K562 (cell line): ENCODE results near the gene DIP2C. TPM values are rescaled to one million over a fixed set of nuclear protein-coding genes. Genes with fewer than 3 reads are reported as not detected.

Experiments
- ATAC-seq: fragments of 200-7000 bp; cut with Tn5 transposase; 3 replicates; pipeline ENCODE4 v1.9.1; 2020; ENCODE audit warnings: moderate library complexity
- BruUV-seq: library from RNA; stranded (reverse); fragments of 400-500 nt; replicated peaks from 2 replicates; lab custom pipeline; 2021; lab: Mats Ljungman, UMichigan
- CTCF ChIA-PET: fragments of 300-600 bp; formaldehyde crosslinking; extraction: SDS; loops from one replicate; lab custom pipeline; 2021; ENCODE audit warnings: low intra/inter-chr PET ratio; lab: Yijun Ruan, JAX
- POLR2A ChIA-PET: fragments of 300-600, 350-650 bp; sonication (Branson Sonifier 250); formaldehyde crosslinking; extraction: SDS; loops from one replicate; lab custom pipeline; 2021; ENCODE audit warnings: antibody characterized with exemption, inconsistent platforms; lab: Yijun Ruan, JAX
- DNase-seq, 4 experiments: peaks; one replicate each; pipeline versions ENCODE4 v3.0.0 to v3.0.0-alpha.2; 2011 to 2018; ENCODE audit warnings: low spot score in 3 of 4, mixed read lengths in 3 of 4; ENCODE audit errors: extremely low read depth in 1 of 4
- FAIRE-seq: peaks from 2 replicates; lab custom pipeline; 2011; peaks lifted over from hg19 to GRCh38; lab: Jason Lieb, UNC
- H2AFZ ChIP-seq: 2 replicates; pipeline ENCODE4 v1.6.0; 2011; ENCODE audit warnings: low read depth, low read length, control low read depth, inconsistent platforms
- H3K27ac ChIP-seq: fragments of 200-600 bp; 3 replicates; pipeline ENCODE4 v1.8.0; 2011; ENCODE audit warnings: low read depth, mild to moderate bottlenecking, control low read depth, inconsistent platforms, low read length, moderate library complexity, mixed read lengths; ENCODE audit errors: extremely low read depth
- H3K27me3 ChIP-seq, 2 experiments: fragments of 300-600 bp in 1 of 2; 2 replicates in 1 of 2; 3 replicates in 1 of 2; pipeline versions ENCODE4 v1.6.0 to v1.8.0; 2011; ENCODE audit warnings: inconsistent platforms in 2 of 2, low read length in 2 of 2, mild to moderate bottlenecking in 1 of 2, mixed read lengths in 1 of 2, moderate library complexity in 1 of 2; ENCODE audit not compliant: control insufficient read depth in 2 of 2, insufficient read depth in 2 of 2
- H3K36me3 ChIP-seq: fragments of 300-600 bp; 3 replicates; pipeline ENCODE4 v1.8.0; 2011; ENCODE audit warnings: mild to moderate bottlenecking, low read length, inconsistent platforms; ENCODE audit not compliant: control insufficient read depth, insufficient read depth
- H3K4me1 ChIP-seq, 2 experiments: fragments of 200-600 bp in 1 of 2; replicated peaks in 1 of 2; 2 replicates in 1 of 2; 3 replicates in 1 of 2; pipeline versions ENCODE4 v1.5.1 to v1.8.0; 2011; ENCODE audit warnings: inconsistent platforms in 2 of 2, low read length in 2 of 2, mild to moderate bottlenecking in 1 of 2, mixed read lengths in 1 of 2, moderate library complexity in 1 of 2; ENCODE audit not compliant: control insufficient read depth in 2 of 2, insufficient read depth in 2 of 2
- H3K4me2 ChIP-seq: 2 replicates; pipeline ENCODE4 v1.6.1; 2011; ENCODE audit warnings: low read length, control low read depth, inconsistent platforms, mixed read lengths; ENCODE audit not compliant: insufficient read depth
- H3K4me3 ChIP-seq: fragments of 200-600 bp; sonication (generic), shearing (Covaris generic); 2 replicates; pipeline ENCODE4 v1.5.1; 2016; ENCODE audit warnings: control low read depth, inconsistent platforms
- H3K79me2 ChIP-seq: fragments of 200-600 bp; 3 replicates; pipeline ENCODE4 v1.8.0; 2011; ENCODE audit warnings: low read length, inconsistent platforms; ENCODE audit not compliant: control insufficient read depth, insufficient read depth
- H3K9ac ChIP-seq, 2 experiments: 2 replicates each; pipeline versions ENCODE4 v1.6.0 to v1.6.1; 2011; ENCODE audit warnings: low read depth in 2 of 2, low read length in 2 of 2, control low read depth in 1 of 2, inconsistent platforms in 1 of 2, mild to moderate bottlenecking in 1 of 2, mixed read lengths in 1 of 2; ENCODE audit not compliant: insufficient read depth in 1 of 2
- H3K9me1 ChIP-seq: one replicate; pipeline ENCODE4 v1.6.0; 2011; ENCODE audit warnings: inconsistent platforms, mild to moderate bottlenecking, low read length, moderate library complexity; ENCODE audit not compliant: control insufficient read depth, insufficient read depth
- H3K9me3 ChIP-seq: replicated peaks from 2 replicates; pipeline ENCODE4 v1.5.1; 2011; ENCODE audit warnings: low read depth, low read length, inconsistent platforms; ENCODE audit not compliant: control insufficient read depth, insufficient read depth
- H4K20me1 ChIP-seq: replicated peaks from 2 replicates; pipeline ENCODE4 v1.6.1; 2011; ENCODE audit warnings: low read length, inconsistent platforms, mixed read lengths; ENCODE audit not compliant: control insufficient read depth, insufficient read depth
- BDP1 ChIP-seq: IDR thresholded peaks from 3 replicates; pipeline ENCODE4 v1.6.1; 2011; ENCODE audit not compliant: insufficient read length, insufficient read depth
- HNRNPUL1 ChIP-seq: fragments of 200-400 bp; formaldehyde crosslinking; IDR thresholded peaks from 2 replicates; pipeline ENCODE4 v1.6.1; 2017; ENCODE audit warnings: low read length
- MTA1 ChIP-seq: fragments of 450-650 bp; IDR thresholded peaks from 2 replicates; pipeline ENCODE4 v1.6.1; 2017; ENCODE audit warnings: borderline replicate concordance
- NCOA2 ChIP-seq, 2 experiments: fragments of 450-650 bp; IDR thresholded peaks; 2 replicates each; pipeline ENCODE4 v1.6.1; 2018; ENCODE audit warnings: mild to moderate bottlenecking in 2 of 2, moderate library complexity in 1 of 2; ENCODE audit not compliant: partially characterized antibody in 2 of 2
- PCBP2 ChIP-seq: fragments of 200-400 bp; formaldehyde crosslinking; IDR thresholded peaks from 2 replicates; pipeline ENCODE4 v1.6.1; 2018; ENCODE audit warnings: low read length, low read depth, mild to moderate bottlenecking, moderate library complexity; ENCODE audit not compliant: poor library complexity, severe bottlenecking
- POLR2AphosphoS2 ChIP-seq: IDR thresholded peaks from 2 replicates; pipeline ENCODE4 v1.6.1; 2012; ENCODE audit warnings: low read length, improper control_type of control experiment
- PPARD ChIP-seq: fragments of 250-450 bp; sonication (Bioruptor Pico); IDR thresholded peaks from 2 replicates; pipeline ENCODE4 v1.8.0; 2022; ENCODE audit warnings: inconsistent platforms, mild to moderate bottlenecking, moderate library complexity
- SRSF9 ChIP-seq: fragments of 200-400 bp; formaldehyde crosslinking; IDR thresholded peaks from 2 replicates; pipeline ENCODE4 v1.6.1; 2017; ENCODE audit warnings: low read depth, low read length, borderline replicate concordance
- TFAM ChIP-seq: fragments of 250-450 bp; sonication (Bioruptor Pico); conservative IDR thresholded peaks from 2 replicates; pipeline ENCODE4 v1.5.0; 2021; ENCODE audit warnings: mild to moderate bottlenecking, moderate library complexity
- ZC3H8 ChIP-seq: fragments of 450-650 bp; IDR thresholded peaks from 2 replicates; pipeline ENCODE4 v1.6.1; 2017
- WGBS: fragments of 100-300 bp; shearing (Covaris generic); methylation state at CpG from one replicate; pipeline ENCODE4 v1.1.6; 2016; ENCODE audit warnings: low coverage, mixed read lengths; ENCODE audit not compliant: insufficient coverage; ENCODE audit errors: missing lambda C conversion rate; 5-methylcytosine and 5-hydroxymethylcytosine counted together
- in situ Hi-C: fragments of 300-500 bp; cut with MboI; formaldehyde crosslinking; loops from 4 replicates; pipeline ENCODE4 v1.15.0; 2018; ENCODE audit warnings: inconsistent platforms, mixed read lengths
- intact Hi-C: fragments of 100-400 bp; cut with micrococcal nuclease; formaldehyde crosslinking; loops from 2 replicates; pipeline ENCODE4 v1.14.2; 2022
- polyA plus RNA-seq, 8 experiments: library from polyadenylated mRNA; depleted of rRNA in 4 of 8; stranded (reverse) in 5 of 8; unstranded in 3 of 8; fragments of >200 nt; fragmentation: Nextera tagmentation in 2 of 8; fragmentation: Illumina TruSeq in 1 of 8; extraction: Ambion mirVana in 2 of 8; extraction: Trizol in 1 of 8; gene quantifications; 2 replicates each; pipeline versions ENCODE4 v1.2.1 to v1.2.3, GENCODE V29; 2011 to 2014; ENCODE audit warnings: inconsistent platforms in 1 of 8, missing spikeins in 1 of 8
- total RNA-seq, 7 experiments: library from RNA; depleted of rRNA in 6 of 7; stranded (reverse); fragments of >200 nt in 6 of 7; fragmentation: Illumina TruSeq in 2 of 7; extraction: Trizol in 2 of 7; gene quantifications; 2 replicates each; pipeline versions ENCODE4 v1.2.1 to v1.2.3, GENCODE V29; 2011 to 2021; ENCODE audit warnings: low replicate concordance in 1 of 7

Gene DIP2C
- total and polyA plus RNA-seq, 9 of the 15 experiments (the other 6 are each of a cell fraction or from before 2014, with no cell fraction given): 0.01 TPM; not detected in 8

- TF ChIP-seq HNRNPUL1 (no peak), MTA1 (no peak), TFAM (no peak), ZC3H8 (no peak), PCBP2 (no peak)
- TF ChIP-seq, all 486 proteins: peak for 0
These were observed 125.6 kb downstream of the DIP2C start (continued) for GRCh38 chr10:563827-564226.

- DNase-seq (no peak), FAIRE-seq (no peak), ATAC-seq (no peak)
- H3K9me1 ChIP-seq: no peaks in the 10 kb centered on the region
- POLR2A ChIA-PET: no interaction called here
- no peak overlapping the region for H3K4me2 ChIP-seq
- no peak overlapping the region for H2AFZ ChIP-seq
- intact Hi-C loops: no loop called here
- H3K4me3 ChIP-seq: no peak overlapping the region
- H3K9me3 ChIP-seq: 0 out of 2 replicates have a peak, but pooled peaks cover 2% of the 10 kb centered on the region
- peaks cover 17 to 58% of the 10 kb centered on the region in 2 experiments for H3K27me3 ChIP-seq
- no peak for TF ChIP-seq BDP1
- TF ChIP-seq POLR2AphosphoS2: no peak
- no peak for TF ChIP-seq PPARD (CRISPR knock-in tag)
- TF ChIP-seq SRSF9: no peak
- no peak for TF ChIP-seq NCOA2 (IDR thresholded peaks at IDR 0.05; ENCODE audit: partially characterized antibody in 2 of 2)
- no peaks in the 10 kb centered on the region for H3K79me2 ChIP-seq
- H3K27ac ChIP-seq: no peak overlapping the region
- no peaks in the 10 kb centered on the region; the same call in 1 of the 2 replicates for H4K20me1 ChIP-seq
- in situ Hi-C loops: no loop called here
- WGBS: 1% methylated on average over 4 of the region's 4 CpGs
- H3K9ac ChIP-seq: no peak overlapping the region
- CTCF ChIA-PET: no interaction called here
- BruUV-seq: no TSS peak
- H3K36me3 ChIP-seq: no peaks in the 10 kb centered on the region
- no peaks in the 10 kb centered on the region for H3K4me1 ChIP-seq
These were observed 127.3 kb downstream of the DIP2C start for GRCh38 chr10:562142-562541.
